MM.1S (cell line): ENCODE results near the gene SH3RF1.

Experiments used
- DNase-seq: peaks from one replicate; pipeline ENCODE4 v3.0.0-alpha.2; 2015
- H2AFZ ChIP-seq: fragments of 300-600 bp; sonication (generic); 2 replicates; pipeline ENCODE4 v1.6.0; 2016; ENCODE audit warnings: antibody characterized with exemption, low read length
- H3F3A ChIP-seq: fragments of 300-600 bp; sonication (generic); 2 replicates; pipeline ENCODE4 v1.6.1; 2016; ENCODE audit warnings: mild to moderate bottlenecking, antibody characterized with exemption, low read length, moderate library complexity, mixed read lengths; ENCODE audit not compliant: insufficient read depth
- H3K27ac ChIP-seq: fragments of 300-600 bp; sonication (generic); 2 replicates; pipeline ENCODE4 v1.5.1; 2016; ENCODE audit warnings: mild to moderate bottlenecking, low read length
- H3K27me3 ChIP-seq: fragments of 300-600 bp; sonication (generic); replicated peaks from 2 replicates; pipeline ENCODE4 v1.6.0; 2016; ENCODE audit warnings: low read length; ENCODE audit not compliant: insufficient read depth
- H3K36me3 ChIP-seq: fragments of 300-600 bp; sonication (generic); replicated peaks from 2 replicates; pipeline ENCODE4 v1.6.1; 2016; ENCODE audit warnings: mild to moderate bottlenecking, low read length, mixed read lengths; ENCODE audit not compliant: insufficient read depth
- H3K4me1 ChIP-seq: fragments of 300-600 bp; sonication (generic); 2 replicates; pipeline ENCODE4 v1.6.1; 2016; ENCODE audit warnings: low read length, mixed read lengths
- H3K4me2 ChIP-seq: fragments of 300-600 bp; sonication (generic); 2 replicates; pipeline ENCODE4 v1.6.0; 2016; ENCODE audit warnings: low read depth, low read length
- H3K4me3 ChIP-seq: fragments of 300-600 bp; sonication (generic); 2 replicates; pipeline ENCODE4 v1.5.1; 2016; ENCODE audit warnings: low read length, mixed read lengths
- H3K79me2 ChIP-seq: fragments of 300-600 bp; sonication (generic); 2 replicates; pipeline ENCODE4 v1.6.1; 2016; ENCODE audit warnings: mixed run types, low read length, mixed read lengths
- H3K9ac ChIP-seq: fragments of 300-600 bp; sonication (generic); 2 replicates; pipeline ENCODE4 v1.6.1; 2016; ENCODE audit warnings: low read length, mixed read lengths
- H3K9me2 ChIP-seq: fragments of 300-600 bp; sonication (generic); replicated peaks from 2 replicates; pipeline ENCODE4 v1.6.1; 2016; ENCODE audit warnings: mild to moderate bottlenecking, low read length, mixed read lengths; ENCODE audit not compliant: insufficient read depth
- H3K9me3 ChIP-seq: fragments of 300-600 bp; sonication (generic); replicated peaks from 2 replicates; pipeline ENCODE4 v1.6.1; 2016; ENCODE audit warnings: mild to moderate bottlenecking, low read length, mixed read lengths; ENCODE audit not compliant: insufficient read depth
- H4K20me1 ChIP-seq: fragments of 300-600 bp; sonication (generic); 2 replicates; pipeline ENCODE4 v1.6.1; 2016; ENCODE audit warnings: mild to moderate bottlenecking, low read length, moderate library complexity, mixed read lengths; ENCODE audit not compliant: insufficient read depth
- EZH2 ChIP-seq: fragments of 300-600 bp; sonication (generic); optimal IDR thresholded peaks from 2 replicates; pipeline ENCODE3; 2017; ENCODE audit warnings: low read depth, mild to moderate bottlenecking, antibody characterized with exemption, low read length, mixed read lengths
- EZH2phosphoT487 ChIP-seq: fragments of 300-600 bp; sonication (generic); IDR thresholded peaks from 2 replicates; pipeline ENCODE4 v1.6.1; 2018; ENCODE audit warnings: antibody characterized with exemption, low read length
- TF ChIP-seq, protein P1 (sequence below): fragments of 300-600 bp; sonication (generic); IDR thresholded peaks from 2 replicates; pipeline ENCODE4 v1.5.1; 2016; ENCODE audit warnings: antibody characterized with exemption, low read length, mixed read lengths

SH3RF1 gene

DNA sequence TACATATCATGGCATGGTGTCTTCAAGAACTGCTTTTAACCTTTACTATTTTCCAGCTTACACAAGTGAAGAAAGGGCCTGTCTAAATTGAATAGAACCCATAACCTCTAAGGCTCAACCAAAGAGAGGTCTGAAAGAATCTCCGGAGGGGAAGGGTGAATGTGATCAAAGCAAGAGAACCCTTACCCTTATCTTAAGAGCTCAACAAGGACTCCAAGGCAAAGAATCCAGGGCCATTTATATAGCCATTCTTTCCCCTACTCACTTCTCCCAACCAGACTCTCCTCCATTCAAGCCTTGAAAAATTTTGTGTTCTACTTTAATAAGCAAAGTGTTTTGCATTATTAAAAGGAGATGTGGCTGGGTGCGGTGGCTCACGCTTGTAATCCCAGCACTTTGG, 118.7 kb downstream of the SH3RF1 start:
- Histone ChIP-seq H3K27ac (no peak overlapping the region), H4K20me1 (no peaks in the 10 kb centered on the region), H3K27me3 (no peaks in the 10 kb centered on the region), H3K9me2 (no peaks in the 10 kb centered on the region), H3K4me1 (no peaks in the 10 kb centered on the region), H3K9me3 (no peaks in the 10 kb centered on the region), H3K36me3 (no peaks in the 10 kb centered on the region; the same call in 1 of the 2 replicates), H3F3A (no peaks in the 10 kb centered on the region), H2AFZ (no peak overlapping the region), H3K79me2 (no peaks in the 10 kb centered on the region), H3K4me3 (no peak overlapping the region), H3K9ac (no peak overlapping the region), H3K4me2 (no peak overlapping the region)
- TF ChIP-seq EZH2phosphoT487, result no peak
- DNase-seq, result no peak

DNA sequence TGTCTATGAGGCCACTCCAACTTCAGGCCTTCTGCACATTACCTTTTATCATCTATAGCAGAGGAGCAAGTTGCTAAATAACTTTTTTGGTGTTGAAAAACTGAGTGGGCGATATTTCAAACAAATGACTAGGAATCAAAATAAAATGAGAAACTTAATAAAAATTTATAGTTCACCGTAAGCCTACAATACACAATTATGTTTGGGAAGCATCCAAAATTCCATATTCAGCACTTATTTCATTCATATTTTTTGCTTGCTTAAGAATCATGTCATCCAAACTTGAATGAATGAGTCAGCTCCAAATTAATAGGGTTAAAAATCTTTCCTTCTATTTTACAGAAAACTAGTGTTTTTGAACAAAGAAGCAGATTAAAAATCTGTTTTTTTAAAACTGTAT, 119.1 kb downstream of the SH3RF1 start:
- DNase-seq, result no peak
- H3K27me3 ChIP-seq, result no peaks in the 10 kb centered on the region
- H3K9me2 ChIP-seq, result no peaks in the 10 kb centered on the region
- no peak overlapping the region for H2AFZ ChIP-seq
- no peak overlapping the region for H3K27ac ChIP-seq
- H3K9ac ChIP-seq, result no peak overlapping the region
- H3K9me3 ChIP-seq, result no peaks in the 10 kb centered on the region
- no peak overlapping the region for H3K4me3 ChIP-seq
- no peak overlapping the region for H3K4me2 ChIP-seq
- no peaks in the 10 kb centered on the region; the same call in 1 of the 2 replicates for H3K36me3 ChIP-seq
- no peak for TF ChIP-seq EZH2phosphoT487
- TF ChIP-seq, protein P1, sequence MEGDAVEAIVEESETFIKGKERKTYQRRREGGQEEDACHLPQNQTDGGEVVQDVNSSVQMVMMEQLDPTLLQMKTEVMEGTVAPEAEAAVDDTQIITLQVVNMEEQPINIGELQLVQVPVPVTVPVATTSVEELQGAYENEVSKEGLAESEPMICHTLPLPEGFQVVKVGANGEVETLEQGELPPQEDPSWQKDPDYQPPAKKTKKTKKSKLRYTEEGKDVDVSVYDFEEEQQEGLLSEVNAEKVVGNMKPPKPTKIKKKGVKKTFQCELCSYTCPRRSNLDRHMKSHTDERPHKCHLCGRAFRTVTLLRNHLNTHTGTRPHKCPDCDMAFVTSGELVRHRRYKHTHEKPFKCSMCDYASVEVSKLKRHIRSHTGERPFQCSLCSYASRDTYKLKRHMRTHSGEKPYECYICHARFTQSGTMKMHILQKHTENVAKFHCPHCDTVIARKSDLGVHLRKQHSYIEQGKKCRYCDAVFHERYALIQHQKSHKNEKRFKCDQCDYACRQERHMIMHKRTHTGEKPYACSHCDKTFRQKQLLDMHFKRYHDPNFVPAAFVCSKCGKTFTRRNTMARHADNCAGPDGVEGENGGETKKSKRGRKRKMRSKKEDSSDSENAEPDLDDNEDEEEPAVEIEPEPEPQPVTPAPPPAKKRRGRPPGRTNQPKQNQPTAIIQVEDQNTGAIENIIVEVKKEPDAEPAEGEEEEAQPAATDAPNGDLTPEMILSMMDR, result no peak
- TF ChIP-seq EZH2, result no peak
- no peaks in the 10 kb centered on the region for H3K79me2 ChIP-seq
- H3F3A ChIP-seq, result no peaks in the 10 kb centered on the region
- no peaks in the 10 kb centered on the region for H3K4me1 ChIP-seq
- no peaks in the 10 kb centered on the region for H4K20me1 ChIP-seq

DNA sequence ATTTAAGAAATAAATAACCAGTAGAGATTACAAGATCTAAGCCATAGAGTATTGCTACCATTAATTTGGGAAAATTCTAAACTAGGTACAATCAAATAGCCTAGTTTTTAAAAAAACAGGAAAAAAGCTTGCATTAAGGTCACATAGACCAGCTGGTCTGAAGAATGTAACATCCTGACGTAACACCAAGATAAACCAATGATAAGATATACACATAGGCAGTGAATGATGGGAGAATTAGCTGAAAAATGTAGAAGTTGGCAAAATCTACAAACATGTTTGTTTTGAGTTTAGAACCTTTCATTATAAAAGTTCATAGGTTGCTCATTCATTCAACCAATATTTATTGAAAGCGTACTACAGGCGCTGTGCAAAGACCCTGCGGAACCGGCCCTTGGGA, 120.0 kb downstream of the SH3RF1 start:
- no peaks in the 10 kb centered on the region; the same call in 1 of the 2 replicates for H3K36me3 ChIP-seq
- H2AFZ ChIP-seq, result no peak overlapping the region
- no peak for DNase-seq
- H4K20me1 ChIP-seq, result no peaks in the 10 kb centered on the region
- H3K4me1 ChIP-seq, result no peaks in the 10 kb centered on the region
- no peaks in the 10 kb centered on the region for H3K9me3 ChIP-seq
- no peaks in the 10 kb centered on the region for H3K9me2 ChIP-seq
- no peak overlapping the region for H3K9ac ChIP-seq
- no peaks in the 10 kb centered on the region for H3F3A ChIP-seq
- H3K27ac ChIP-seq, result no peak overlapping the region
- no peak overlapping the region for H3K4me3 ChIP-seq
- H3K79me2 ChIP-seq, result no peaks in the 10 kb centered on the region
- no peaks in the 10 kb centered on the region for H3K27me3 ChIP-seq
- TF ChIP-seq, protein P1, result no peak
- TF ChIP-seq EZH2phosphoT487 (no peak), EZH2 (no peak)
- H3K4me2 ChIP-seq, result no peak overlapping the region

DNA sequence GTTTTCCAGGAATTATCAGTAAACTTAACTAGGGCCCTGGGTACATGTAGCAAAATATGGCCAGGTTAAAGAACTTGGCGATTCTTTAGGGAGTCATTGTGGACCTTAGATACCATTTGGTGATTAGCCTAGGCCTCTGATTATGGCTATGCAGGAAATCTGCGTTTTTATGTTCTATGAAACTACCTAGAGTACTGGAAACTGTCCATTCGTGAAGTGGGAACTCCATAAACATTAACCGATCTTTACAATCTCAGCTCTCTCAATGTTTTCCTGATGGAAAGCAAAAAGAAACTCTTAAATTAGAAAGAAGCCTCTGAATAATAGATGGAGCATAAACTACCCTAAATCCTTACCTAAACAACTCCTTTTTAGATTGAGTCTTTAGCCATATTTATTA, 121.9 kb downstream of the SH3RF1 start:
- TF ChIP-seq, protein P1, result no peak
- TF ChIP-seq EZH2, result no peak
- TF ChIP-seq EZH2phosphoT487, result no peak
- no peak overlapping the region for H2AFZ ChIP-seq
- no peaks in the 10 kb centered on the region; the same call in 1 of the 2 replicates for H3K36me3 ChIP-seq
- H3F3A ChIP-seq, result no peaks in the 10 kb centered on the region
- H3K9me2 ChIP-seq, result no peaks in the 10 kb centered on the region
- H3K27ac ChIP-seq, result no peak overlapping the region
- H4K20me1 ChIP-seq, result no peaks in the 10 kb centered on the region
- H3K9me3 ChIP-seq, result no peaks in the 10 kb centered on the region
- H3K9ac ChIP-seq, result no peak overlapping the region
- no peak overlapping the region for H3K4me3 ChIP-seq
- no peaks in the 10 kb centered on the region for H3K4me1 ChIP-seq
- no peak for DNase-seq
- H3K79me2 ChIP-seq, result no peaks in the 10 kb centered on the region
- no peaks in the 10 kb centered on the region for H3K27me3 ChIP-seq
- H3K4me2 ChIP-seq, result no peak overlapping the region
